T-helper 2 cell treated with Interferon-gamma antibody and Interleukin-4, amounts not matched to agents 100 ng/mL and 5 ng/mL, for 36 hours (primary cell): ENCODE results near the gene ZNF552. TPM values are rescaled to one million over a fixed set of nuclear protein-coding genes. Genes with fewer than 3 reads are reported as not detected.
"Not testable (repeated sequence)": the region's sequence is repeated elsewhere in the genome, so short reads cannot be mapped to it uniquely, and the experiment has no call there.

Source experiments
- intact Hi-C: fragments of 100-400 bp; cut with micrococcal nuclease; formaldehyde crosslinking; loops from one replicate; pipeline ENCODE4 v1.15.1; 2023
- total RNA-seq: library from RNA; stranded (reverse); gene quantifications from 2 replicates; pipeline ENCODE4 v1.2.3, GENCODE V29; 2022

ZNF552 gene
- total RNA-seq, result 9.2 and 9.6 TPM in 2 replicates

- intact Hi-C loops, result loop anchor here (1.0 to 2.0 kb wide), 3 partner anchors 35 to 68 kb away; partner anchors contain the start of genes ZNF586, ZNF587 and ZNF776
Observed at GRCh38 chr19:57814505-57815246, at the start of gene ZNF552. Gene ZNF552, minus strand, starts transcription at chr19:57814913. Its CDS starts 170 bp downstream, at chr19:57814743.

GRCh38 chr19:57862351-57862750 is 47.6 kb upstream of the ZNF552 start:
- intact Hi-C loops, result not testable (repeated sequence)

DNA sequence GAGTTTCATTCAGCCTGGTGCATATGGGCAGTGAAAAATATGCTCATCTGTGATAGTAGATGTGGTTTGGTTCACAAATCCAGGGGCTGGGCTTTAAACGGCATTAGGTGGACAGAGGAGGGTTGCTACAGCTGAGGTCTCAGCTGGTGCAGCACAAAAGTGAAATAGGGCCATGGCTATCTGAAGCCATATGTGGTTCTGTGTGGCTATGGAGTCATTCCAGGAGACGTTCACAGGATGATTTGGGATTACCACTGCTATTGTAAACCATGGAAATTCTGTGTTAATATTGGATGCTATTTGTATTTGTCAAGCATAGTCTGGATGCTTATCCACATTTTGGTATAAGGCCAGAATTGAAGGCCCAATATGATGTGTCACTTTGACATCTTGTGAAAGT is 39.4 kb upstream of the ZNF552 start:
- intact Hi-C loops, result not testable (repeated sequence)

- intact Hi-C loops, result not testable (repeated sequence)
Observed at GRCh38 chr19:57851812-57852603, 37.3 kb upstream of the ZNF552 start.

- intact Hi-C loops, result no loop called here
Observed at GRCh38 chr19:57850553-57851017, 35.9 kb upstream of the ZNF552 start.

GRCh38 chr19:57849666-57850473 is 35.2 kb upstream of the ZNF552 start, which contains the start of gene ZNF587:
Gene ZNF587, plus strand, starts transcription at chr19:57849859. Its CDS starts 180 bp downstream, at chr19:57850039.
- intact Hi-C loops, result loop anchor here (1.0 kb wide), 1 partner anchor 36 kb away; the partner anchor contains the start of gene ZNF552

DNA sequence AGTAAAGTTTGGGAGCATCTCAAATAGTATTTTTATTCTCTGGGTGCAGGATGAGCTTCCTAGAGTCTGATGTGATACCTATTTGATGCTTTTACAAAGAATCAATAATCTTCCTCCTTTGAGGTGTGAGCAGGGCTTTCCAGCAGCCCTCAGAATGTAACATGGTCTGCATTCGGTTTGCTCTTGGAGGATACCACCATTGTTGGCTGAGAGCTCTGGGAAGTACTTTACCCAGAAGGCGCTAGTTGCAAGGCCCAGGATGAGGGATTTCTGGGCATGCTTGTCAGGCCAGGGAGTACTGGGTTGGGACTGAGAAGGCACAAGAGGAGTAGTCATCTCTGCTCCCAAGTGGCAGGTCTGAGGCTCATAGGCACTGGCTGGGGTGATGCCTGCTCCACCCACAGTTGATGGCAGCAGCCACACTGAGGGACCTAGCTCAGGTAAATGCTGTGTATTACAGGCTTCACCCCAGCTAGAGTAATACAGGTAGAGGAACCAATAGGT is 34.5 kb upstream of the ZNF552 start:
- intact Hi-C loops, result loop anchor here (1.0 kb wide), 1 partner anchor 35 kb away; the partner anchor contains the start of gene ZNF552

DNA sequence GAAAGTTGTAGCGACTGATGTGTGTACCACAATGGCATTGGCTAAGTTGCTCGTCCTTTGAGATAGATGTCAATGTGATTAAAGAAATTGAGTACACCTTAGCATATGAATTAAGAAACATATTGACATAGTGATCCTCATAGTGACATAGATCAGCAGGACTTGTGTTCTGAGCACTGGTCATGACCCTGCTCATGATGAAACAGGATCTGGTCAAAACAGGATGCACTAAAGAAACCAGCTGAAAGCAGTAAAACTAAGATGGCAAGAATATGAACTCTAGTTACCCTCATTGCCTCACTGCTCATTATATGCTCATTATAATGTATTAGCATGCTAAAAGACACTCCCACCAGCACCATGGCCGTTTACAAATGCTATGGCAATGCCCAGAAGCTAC is 32.5 kb upstream of the ZNF552 start:
- intact Hi-C loops, result not testable (repeated sequence)

GRCh38 chr19:57841122-57841763 is 26.5 kb upstream of the ZNF552 start:
- intact Hi-C loops, result no loop called here

DNA sequence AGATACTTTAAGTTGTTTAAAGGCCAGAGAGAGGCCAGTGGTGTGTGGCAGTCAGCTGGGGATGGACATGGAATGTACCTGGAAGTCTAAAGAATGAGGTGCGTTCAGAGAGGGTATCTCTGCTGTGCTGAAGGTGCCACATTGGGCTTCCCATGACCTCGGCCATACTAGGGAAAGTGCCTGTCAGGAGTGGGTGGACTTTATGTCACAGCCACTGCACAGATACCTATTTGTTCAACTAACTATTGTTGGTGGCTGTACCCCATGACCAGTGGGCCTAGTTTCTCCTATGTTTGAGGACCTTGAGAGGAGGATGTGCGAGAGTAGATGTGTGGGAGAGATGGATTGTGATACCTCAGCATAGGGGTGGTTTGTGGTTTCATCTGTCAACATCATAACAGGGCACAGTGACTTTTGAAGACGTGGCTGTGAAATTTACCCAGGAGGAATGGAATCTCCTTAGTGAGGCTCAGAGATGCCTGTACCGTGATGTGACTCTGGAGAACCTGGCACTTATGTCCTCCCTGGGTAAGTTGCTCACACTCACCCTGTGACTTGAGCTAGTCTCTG is 24.0 kb upstream of the ZNF552 start:
- intact Hi-C loops, result not testable (repeated sequence)

DNA sequence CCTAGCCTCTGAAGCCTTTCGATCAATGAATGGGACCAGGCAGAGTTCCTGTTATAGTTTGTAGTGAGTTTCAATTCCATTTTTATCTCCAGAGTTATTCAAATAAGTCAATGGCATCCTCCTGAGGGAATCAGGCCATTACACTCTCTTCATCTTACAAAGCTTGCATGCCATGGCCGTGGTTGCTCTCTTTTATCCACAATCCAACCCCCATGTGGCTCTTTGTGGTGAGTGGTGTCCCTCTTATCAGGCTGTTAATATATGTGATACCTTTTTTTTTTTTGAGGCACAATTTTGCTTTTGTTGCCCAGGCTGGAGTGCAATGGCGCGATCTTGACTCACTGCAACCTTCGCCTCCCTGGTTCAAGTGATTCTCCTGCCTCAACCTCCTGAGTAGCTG is 22.3 kb upstream of the ZNF552 start:
- intact Hi-C loops, result not testable (repeated sequence)

DNA sequence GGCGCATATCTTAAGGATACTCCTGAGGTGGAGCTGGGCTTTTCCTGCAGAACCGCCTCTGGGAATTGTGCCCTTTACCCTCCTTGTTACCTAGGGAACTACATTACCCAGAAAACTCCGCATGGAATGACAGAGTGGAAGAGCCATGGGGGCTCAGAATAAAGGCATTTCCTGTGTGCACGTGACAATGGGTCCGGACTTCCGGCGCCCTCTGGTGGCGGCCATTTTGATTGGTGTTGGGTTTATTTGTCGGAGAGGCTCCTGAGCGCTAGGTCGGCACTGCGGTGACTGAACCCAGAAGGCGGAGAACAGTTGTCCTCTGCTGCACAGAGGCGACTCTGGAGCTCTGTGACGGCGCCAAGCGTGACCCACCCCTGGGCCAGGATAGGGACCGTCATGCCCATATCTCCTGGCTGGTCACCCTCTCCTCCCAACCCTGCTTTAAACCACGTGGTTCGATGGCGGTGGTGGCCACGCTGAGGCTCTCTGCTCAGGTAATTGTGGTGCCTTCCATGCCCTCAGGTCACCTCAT is 15.4 kb upstream of the ZNF552 start, which contains the start of gene ZNF587B:
Gene ZNF587B (plus strand): TSS at position 229 of the 532 bp plus-strand sequence. CDS start 230 bp downstream, at position 459.
- intact Hi-C loops, result no loop called here

DNA sequence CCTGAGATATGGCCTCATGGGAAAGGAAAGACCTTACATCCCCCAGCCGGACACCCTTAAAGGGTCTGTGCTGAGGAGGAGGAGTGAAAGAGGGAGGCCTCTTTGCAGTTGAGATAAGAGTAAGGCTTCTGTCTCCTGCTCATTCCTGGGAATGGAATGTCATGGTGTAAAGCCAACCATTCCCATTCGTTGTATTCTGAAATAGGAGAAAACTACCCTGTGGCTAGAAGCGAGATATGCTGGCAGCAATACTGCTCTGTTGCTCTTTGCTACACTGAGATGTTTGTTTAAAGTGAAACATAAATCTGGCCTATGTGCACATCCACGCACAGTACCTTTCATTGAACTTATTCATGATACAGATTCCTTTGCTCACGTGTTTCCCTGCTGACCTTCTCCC is 14.6 kb upstream of the ZNF552 start:
- intact Hi-C loops, result no loop called here

GRCh38 chr19:57825511-57825910 is 10.8 kb upstream of the ZNF552 start:
- intact Hi-C loops, result no loop called here

DNA sequence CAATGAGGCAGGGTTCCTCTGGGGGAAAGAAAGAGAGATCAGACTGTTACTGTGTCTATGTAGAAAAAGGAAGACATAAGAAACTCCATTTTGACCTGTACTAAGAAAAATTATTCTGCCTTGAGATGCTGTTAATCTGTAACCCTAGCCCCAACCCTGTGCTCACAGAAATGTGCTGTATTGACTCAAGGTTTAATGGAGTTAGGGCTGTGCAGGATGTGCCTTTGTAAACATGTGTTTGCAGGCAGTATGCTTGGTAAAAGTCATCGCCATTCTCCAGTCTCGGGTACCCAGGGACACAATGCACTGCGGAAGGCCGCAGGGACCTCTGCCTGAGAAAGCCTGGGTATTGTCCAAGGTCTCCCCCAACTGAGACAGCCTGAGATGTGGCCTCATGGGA is 8.9 kb upstream of the ZNF552 start:
- intact Hi-C loops, result not testable (repeated sequence)

DNA sequence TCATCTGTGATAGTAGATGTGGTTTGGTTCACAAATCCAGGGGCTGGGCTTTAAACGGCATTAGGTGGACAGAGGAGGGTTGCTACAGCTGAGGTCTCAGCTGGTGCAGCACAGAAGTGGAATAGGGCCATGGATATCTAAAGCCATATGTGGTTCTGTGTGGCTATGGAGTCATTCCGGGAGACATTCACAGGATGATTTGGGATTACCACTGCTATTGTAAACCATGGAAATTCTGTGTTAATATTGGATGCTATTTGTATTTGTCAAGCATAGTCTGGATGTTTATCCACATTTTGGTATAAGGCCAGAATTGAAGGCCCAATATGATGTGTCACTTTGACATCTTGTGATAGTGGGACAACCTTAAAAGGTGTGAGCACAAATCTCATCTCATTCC is 8.4 kb upstream of the ZNF552 start:
- intact Hi-C loops, result not testable (repeated sequence)

- intact Hi-C loops, result not testable (repeated sequence)
Observed at GRCh38 chr19:57821501-57821900, 6.8 kb upstream of the ZNF552 start.

DNA sequence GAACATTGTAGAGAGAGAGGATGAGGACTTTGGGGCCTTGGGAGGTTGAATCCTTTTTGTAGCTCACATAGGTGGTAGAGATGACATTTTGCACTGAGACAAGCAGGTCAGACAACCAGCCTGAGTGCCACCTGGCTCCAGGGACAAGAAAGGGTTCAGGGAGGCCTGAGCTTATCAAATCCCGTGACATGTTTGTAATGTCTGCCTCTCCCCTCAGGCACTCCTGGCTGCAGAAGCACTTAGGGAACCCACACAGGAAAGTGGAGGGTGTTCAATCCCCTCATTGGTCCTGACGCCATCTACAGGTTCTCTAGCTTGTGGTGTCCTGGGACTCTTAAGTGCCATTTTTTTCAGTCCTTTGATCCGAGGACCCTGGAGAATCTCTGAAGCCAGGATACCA is 6.4 kb upstream of the ZNF552 start:
- intact Hi-C loops, result not testable (repeated sequence)

DNA sequence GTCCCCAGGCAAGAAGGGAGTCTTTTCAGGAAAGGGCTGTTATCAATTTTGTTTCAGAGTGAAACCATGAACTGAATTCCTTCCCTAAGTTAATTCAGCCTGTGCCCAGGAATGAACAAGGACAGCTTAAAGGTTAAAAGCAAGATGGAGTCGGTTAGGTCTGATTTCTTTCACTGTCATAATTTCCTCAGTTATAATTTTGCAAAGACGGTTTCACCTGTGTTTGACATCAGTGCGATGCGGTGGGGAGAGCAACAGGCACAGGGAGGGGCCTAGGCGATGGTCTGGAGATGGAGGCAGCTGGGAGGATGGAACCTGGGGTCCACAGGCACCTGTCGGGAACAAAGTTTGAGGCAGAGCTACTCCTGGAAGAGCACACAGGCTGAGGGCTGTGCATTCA is 5.9 kb upstream of the ZNF552 start:
- intact Hi-C loops, result no loop called here
